MM.1S (cell line): ENCODE data around the gene GRIA3.

ENCODE experiments used
- CTCF ChIP-seq: fragments of 300-600 bp; sonication (generic); IDR thresholded peaks from 2 replicates; pipeline ENCODE4 v1.5.1; 2016; ENCODE audit warnings: antibody characterized with exemption, low read length, mixed read lengths
- EZH2 ChIP-seq: fragments of 300-600 bp; sonication (generic); optimal IDR thresholded peaks from 2 replicates; pipeline ENCODE3; 2017; ENCODE audit warnings: low read depth, mild to moderate bottlenecking, antibody characterized with exemption, low read length, mixed read lengths
- EZH2phosphoT487 ChIP-seq: fragments of 300-600 bp; sonication (generic); IDR thresholded peaks from 2 replicates; pipeline ENCODE4 v1.6.1; 2018; ENCODE audit warnings: antibody characterized with exemption, low read length

GRCh38 chrX:123217077-123217476 lies 33.0 kb downstream of the GRIA3 start:
- TF ChIP-seq CTCF: no peak
- no peak for TF ChIP-seq EZH2phosphoT487
- no peak for TF ChIP-seq EZH2
